ENCODE measurements around the gene SLF2.
A peak's percentile ranks its signal among the peaks of the same experiment; 100 is the strongest.

SLF2 gene

DNA sequence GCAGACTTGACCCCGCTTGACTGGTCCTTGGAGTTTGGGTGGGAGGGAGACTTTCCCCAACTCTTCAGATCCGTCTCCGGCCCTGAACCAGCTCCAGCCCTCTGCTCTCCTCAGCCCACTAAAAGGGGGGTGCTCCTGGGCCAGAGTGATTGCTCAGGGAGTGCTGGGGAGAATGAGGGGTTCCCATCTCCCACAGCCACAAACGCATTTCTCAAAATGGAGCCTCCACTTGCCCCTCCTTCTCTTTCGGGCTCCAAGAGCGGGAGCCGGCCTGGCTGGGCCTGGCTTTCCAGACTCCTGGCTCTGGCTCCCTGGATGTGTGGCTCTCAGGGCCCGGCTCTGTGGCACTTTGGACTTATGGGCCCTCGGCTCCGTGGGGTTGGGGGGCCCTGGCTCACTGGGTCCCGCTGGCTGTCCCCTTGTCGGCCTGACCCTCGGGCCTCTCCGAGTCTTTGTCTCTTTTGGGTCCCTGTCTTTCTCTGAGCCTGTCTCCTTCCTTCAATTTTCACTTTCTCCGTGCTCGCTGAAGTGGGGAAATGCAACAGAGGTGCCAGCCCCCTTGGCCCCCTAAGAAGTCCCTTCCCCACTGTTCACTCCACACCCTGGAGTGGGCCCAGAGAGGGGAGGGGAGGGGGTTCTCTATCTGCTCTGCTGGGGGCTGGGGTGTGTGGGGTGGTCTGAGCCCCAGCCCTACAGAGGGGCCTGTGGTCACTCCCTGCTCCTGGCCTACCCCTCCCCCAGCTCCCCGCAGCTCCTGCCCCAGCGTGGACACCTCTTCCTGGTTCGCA, 87.6 kb downstream of the SLF2 start:
- peak in 1 of 2 experiments; percentile 41 for DNase-seq

DNA sequence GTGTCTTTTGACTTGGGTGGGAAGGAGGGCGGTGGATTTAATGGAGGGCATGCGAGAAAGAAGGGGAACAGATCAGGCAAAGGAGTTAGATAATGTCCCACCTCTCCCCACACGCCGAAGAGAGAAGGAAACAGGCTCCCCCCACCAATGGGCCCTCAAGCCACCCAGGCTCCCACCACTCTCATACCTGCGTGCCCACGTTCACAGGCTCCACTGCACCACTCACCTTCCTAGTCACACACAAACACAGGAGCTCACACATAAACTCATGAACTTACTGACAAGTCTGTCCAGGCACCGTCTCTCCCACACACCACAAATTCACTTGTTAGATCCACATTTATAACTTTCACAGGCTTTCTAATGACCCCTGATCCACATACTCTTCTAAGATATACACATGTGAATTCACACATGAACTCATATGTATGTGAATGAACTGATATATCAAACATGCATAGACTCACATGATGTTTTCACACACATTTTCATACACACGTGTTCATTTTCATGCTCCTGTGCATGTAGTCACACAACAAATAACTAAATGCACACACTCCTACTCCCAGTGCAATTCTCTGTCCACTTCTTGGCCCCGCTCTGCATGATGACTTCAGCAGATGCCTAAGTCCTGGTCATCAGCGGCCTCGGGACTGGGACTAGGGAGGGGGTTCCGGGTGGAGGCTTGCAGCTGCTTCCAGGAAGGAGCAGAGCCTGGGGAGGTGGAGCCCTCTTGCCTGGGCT, 88.3 kb downstream of the SLF2 start:
- DNase-seq, result no peak

DNA sequence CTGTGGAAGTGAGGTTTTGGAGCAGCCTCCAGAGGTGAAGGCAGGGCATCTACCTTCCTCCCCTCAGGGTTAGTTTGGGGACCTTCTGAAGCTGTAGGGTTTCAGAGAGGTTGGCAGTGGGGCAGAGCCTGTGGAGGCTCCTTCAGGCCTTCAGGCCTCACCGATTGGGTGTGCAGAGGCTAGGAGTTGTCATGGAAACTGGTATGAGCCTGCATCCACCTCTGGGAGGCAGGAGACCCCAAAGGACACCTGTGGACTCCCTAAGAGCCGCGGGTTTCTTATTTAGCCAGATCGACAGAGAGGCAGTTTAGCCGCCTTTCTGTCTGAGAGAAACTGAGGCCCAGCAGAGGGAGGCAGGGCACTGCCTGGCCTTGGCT, 88.9 kb downstream of the SLF2 start:
- no peak for DNase-seq

DNA sequence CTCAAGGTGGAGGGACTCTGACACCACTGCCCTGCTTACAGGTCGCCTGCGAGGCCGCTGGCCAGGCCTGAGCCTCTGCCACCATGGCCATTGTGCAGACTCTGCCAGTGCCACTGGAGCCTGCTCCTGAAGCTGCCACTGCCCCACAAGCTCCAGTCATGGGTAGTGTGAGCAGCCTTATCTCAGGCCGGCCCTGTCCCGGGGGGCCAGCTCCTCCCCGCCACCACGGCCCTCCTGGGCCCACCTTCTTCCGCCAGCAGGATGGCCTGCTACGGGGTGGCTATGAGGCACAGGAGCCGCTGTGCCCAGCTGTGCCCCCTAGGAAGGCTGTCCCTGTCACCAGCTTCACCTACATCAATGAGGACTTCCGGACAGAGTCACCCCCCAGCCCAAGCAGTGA, 89.7 kb downstream of the SLF2 start:
- no peak for DNase-seq

DNA sequence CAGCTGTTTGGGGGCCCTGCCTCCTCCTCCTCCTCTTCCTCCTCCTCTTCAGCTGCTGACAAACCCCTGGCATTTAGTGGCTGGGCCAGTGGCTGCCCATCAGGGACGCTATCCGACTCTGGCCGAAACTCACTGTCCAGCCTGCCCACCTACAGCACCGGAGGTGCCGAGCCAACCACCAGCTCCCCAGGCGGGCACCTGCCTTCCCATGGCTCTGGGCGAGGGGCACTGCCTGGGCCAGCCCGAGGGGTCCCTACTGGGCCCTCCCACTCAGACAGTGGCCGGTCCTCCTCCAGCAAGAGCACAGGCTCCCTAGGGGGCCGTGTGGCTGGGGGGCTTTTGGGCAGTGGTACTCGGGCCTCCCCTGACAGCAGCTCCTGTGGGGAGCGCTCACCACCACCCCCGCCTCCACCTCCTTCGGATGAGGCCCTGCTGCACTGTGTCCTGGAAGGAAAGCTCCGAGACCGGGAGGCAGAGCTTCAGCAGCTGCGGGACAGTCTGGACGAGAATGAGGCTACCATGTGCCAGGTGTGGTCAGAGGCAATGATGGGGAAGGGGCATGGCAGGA, 91.0 kb downstream of the SLF2 start:
- no peak for DNase-seq

DNA sequence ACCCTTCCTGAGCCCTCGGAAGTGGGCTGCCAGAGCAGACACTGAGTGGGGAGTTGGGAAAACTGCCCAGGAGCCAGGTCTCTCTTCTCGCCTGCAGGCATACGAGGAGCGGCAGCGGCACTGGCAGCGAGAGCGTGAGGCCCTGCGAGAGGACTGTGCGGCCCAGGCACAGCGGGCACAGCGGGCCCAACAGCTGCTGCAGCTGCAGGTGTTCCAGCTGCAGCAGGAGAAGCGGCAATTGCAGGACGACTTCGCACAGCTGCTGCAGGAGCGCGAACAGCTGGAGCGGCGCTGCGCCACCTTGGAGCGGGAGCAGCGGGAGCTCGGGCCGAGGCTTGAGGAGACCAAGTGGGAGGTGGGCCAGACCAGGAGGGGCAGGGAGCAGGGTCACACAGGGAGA, 92.6 kb downstream of the SLF2 start:
- DNase-seq, result no peak

DNA sequence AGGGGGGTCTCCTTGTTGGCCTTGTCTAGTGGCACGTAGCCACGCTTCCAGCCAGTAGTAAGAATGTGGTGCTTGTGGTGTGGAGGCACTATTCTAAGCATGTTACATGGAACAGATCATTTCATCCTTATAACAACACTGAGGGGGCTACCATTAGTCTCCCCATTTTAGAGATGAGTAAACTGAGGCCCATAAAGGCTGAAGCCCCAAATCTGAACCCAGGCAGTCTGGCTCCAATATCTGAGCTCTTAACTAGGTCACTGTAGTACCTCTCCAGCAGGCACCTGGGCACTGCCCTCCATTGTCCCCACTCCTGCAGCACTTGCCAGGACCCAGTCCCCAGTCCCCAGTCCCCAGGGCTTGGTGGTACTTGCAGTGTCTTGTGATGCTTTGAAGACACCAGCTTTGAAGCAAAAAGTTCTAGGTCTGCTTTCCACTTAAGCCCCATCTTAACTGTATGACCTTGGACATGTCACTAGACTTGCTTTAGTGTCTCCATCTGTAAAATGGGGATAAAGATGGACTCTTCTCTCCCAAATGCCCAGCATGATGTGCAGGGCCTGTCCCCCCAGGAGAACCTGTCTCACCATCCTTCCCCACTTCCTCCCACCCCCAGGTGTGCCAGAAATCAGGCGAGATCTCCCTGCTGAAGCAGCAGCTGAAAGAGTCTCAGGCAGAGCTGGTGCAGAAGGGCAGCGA, 93.3 kb downstream of the SLF2 start:
- DNase-seq, result no peak

DNA sequence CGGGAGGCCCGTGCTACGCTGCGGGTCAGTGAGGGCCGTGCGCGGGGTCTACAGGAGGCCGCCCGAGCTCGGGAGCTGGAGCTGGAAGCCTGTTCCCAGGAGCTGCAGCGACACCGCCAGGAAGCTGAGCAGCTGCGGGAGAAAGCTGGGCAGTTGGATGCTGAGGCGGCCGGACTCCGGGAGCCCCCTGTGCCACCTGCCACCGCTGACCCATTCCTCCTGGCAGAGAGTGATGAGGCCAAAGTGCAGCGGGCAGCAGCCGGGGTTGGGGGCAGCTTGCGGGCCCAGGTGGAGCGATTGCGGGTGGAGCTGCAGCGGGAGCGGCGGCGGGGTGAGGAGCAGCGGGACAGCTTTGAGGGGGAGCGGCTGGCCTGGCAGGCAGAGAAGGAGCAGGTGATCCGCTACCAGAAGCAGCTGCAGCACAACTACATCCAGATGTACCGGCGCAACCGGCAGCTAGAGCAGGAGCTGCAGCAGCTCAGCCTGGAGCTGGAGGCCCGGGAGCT, 93.9 kb downstream of the SLF2 start:
- DNase-seq, result peak in 1 of 2 experiments; percentile 37

DNA sequence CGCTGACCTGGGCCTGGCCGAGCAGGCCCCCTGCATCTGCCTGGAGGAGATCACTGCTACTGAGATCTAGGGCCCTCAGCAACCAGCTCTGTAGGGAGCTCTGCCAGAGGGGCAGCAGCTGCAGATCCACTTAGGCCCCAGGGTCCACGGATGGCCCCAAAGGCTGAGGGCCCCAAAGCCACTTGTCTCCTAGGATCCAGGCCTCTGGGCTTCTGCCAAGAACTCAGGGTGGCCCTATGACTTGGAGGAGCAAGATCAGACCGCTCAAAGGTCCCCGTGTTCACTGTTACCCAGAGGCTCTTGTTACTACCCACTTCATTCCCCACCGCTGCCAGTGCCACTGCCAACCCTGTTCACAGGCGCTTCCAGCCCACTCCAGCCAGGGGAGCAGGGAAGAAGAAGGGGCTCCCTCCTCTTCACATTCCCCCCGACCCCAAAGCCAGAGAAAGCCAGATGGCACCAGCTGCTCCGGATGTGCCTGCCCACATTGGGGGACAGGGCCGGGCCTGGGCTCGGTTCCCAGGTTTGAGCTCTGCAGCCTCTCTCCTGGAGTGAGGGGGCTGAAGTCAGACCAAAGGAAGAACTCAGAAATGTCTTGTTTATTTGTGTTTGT, 94.4 kb downstream of the SLF2 start:
- no peak for DNase-seq

DNA sequence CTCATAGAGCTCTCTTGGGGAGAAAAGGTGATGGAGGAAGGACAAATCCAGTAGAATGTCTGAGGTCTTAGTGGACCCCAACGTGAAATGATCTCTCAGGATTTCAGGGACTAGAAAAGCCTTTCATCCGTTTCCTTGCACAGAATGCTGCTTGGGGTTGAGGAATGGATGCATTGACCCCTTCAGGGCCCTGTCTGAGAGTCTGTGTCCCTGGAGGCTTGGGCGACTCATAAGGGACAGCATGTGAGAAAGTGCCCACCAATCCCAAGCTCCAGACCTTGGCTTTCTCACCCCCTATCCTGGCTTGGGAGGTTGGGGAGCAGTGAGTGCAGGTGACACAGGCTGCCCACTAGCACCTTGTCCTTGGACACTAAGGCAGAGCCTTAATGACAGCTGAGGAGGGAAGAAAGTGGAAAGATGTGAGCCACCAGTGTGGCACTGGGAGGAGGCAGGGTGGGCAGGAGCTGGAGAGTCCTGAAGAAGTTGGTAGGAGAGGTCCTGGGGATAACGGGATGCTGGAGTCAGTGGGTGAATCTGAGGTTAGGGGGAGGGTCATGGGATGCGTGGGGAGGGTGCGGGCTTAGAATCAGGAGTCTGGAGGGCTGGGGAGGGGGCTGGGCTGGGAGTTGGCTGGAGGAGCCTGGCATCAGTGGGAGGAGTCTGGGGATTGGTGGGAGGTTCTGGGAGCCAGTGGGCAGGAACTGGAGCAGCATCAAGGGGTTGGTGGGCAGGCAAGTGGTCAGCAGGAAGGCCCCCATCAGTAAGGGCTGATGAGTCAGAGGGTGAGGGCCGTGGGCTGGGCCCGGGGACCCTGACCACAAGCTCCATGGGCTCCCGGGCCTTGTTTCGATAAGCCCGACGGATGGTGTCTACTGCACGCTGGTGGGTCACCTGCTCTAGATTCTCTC, 95.4 kb downstream of the SLF2 start:
- peak in 1 of 2 experiments; percentile 13 for DNase-seq

DNA sequence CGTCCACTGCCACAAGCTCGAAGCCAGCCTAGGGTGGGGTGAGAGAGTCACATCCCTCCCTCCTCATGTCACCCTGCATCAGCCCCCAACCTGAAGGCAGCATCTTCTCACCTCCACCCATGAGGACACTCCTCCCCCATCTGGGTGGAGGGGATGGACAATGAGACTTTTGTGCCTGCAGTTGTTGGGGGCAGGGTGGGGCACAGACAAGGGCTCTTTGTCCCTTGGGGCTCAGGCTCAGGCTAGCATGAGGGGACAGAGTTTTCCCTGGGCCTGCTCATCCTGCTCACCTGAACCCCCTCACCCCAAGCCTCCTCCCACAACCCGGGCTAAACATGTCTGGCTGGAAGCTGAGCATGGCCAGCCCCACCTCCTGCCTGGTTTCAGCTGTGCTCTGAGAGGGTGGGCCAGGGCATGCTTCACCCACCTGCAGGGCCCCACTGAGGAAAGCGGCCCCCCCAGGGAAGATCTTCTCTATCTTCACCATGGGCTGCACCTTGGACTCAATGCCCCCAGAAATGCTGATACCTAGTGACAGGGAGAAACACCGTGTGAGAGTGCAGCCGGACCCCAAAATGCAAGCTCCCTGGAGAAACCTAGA, 96.2 kb downstream of the SLF2 start:
- DNase-seq, result peak; percentile 71 to 79

DNA sequence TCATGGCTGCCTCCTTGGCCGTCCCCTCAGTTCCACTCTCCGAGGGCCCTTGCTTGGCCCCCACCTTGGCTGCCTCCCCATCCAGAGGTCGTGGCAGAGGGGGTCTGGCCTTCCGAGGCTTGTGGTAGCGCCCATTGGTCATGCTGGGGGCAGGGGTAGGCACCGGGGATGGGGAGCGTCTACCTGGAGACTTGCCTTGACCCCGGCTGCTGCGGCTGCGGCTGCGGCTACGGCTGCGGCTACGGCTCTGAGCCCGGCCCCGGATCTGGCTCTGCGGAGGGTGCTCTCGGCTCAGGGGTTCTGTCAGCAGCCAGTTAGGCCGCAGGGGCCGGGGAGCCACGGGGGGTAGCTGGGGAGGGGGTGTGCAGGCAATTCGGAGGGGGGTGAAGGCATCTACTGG, 97.6 kb downstream of the SLF2 start:
- DNase-seq, result no peak

DNA sequence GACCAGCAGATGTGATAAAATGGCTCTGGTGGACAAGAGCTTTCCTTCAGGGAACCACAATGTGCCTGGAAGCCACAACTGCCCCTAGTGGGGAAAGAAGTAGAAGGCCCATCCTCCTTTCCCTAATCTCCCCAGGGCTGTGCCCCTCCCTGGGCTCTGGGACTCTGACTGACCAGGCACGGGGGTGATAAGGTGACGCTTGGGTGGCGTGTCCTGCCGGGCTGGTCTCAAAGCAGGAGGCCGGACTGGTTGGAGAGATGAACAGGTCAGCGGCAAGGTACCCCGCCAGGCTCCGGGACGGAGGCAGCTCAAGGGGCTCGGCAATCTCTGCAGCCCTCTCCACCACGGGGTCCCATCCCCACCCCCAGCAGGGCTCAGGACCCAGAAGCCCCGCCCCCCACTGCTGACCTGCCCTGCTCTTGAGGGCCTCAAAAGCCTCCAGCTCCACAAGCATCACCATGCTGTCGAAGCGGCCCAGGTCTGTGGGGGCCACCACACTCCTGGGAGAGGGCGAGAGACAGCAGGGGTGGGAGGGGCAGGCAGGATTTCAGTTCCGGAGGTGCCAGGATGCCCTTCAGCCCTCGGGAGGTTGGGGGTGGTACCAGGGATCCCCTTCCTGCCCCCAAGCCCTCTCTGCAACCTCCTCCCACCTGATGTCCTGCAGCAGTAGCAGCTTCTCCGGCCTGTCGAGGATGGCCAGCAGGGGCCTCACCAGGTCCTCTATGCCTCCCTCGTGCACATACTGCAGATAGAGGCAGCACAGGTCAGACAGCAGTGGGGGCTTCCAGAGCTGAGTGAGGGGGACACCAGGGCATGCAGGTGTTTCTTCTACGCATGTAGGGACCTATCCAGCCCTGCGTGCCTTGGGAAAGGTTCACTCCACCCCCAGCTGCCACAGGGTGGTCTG, 99.0 kb downstream of the SLF2 start:
- no peak for DNase-seq

DNA sequence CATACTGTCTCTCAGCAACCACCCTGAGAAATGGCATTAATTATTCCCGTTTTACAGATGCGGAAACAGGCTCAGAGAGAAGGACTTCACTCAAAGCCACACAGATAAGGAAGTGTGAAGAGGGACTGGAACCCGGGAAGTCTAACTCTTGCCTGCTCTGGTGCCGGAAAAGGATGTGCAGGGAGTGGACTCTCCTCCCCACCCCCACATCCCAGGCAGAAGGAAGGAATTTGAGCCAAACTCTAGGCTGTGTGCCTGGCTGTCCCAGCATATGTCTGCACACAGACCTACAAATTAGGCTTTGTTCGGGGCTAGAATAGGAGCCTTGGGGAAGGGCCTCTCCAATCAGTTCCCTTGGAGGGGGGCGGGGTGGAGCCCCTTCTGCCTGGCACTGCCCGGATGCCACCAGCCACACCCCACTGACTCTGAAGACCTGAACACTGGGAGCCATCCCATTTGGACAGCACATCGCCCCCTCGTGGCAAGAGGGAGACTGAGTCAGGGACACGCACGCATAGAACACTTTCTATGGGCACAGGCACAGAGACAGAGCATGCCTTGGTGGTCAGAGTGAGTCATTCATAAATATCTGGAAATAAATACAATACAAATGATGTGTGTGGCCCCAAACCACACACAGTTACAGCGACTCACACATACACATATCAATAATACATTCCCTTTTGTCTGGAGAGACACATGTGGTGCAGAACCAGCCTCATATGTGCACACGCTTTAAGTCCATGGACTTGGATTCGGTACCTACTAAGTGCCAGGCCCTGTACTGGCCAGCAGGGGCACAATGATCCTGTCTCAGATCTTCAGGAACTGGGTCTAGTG, 100.0 kb downstream of the SLF2 start:
- peak; percentile 86 to 90 for DNase-seq

DNA sequence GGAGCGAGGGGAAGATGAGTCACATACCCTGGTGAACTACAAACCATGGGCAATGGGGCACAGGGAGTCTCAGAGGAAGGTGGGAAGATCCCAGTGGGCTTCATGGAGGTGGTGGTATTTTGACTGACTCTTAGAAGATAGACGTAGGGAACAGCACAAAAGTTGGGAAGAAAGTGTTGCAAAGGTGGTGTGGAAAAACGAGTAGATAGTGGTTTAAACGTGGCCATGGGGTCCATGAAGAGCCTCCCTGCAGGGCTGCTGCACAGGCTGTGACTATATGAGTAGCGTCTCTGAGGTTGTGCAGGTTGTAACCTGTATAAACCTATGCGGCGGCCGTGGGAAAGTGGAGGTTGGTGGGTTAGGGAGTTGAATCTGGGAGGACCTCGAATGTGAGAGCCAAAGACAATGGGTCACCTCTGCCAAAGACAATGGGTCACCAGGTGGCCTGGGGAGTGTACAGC, 100.6 kb downstream of the SLF2 start:
- DNase-seq, result no peak

DNA sequence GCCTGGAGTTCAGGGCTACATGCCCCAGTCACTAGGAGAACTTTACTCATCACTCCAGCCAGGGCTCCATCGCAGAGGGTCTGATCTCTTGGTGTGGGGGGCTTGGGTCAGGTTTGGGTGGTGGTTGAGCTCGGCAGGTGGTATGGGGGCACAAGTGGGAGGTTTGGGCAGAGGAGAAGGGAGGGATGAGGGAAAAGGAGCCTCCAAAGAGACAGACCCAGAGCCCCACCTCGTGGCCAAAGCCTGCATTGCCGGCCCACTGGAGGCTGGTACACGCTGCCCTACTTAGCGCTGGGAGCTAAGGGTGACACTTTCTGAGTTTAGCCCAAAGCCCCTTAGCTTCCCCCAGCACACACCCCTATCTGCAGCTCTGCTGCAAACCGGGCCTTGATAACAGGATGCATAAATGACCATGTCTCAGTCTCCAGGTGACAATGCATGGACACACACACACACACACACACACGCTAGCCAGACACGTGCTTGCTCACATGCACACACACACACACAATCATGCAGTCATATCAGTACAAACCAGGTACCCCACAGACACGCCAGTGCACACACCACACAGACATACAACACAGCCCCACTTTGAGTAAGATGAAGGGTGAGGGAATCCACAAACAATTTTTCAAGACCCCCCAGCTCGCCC, 101.6 kb downstream of the SLF2 start:
- peak in 1 of 2 experiments; percentile 78 for DNase-seq

Data from NCI-H526 (cell line).